WI38 (cell line): ENCODE measurements around the gene CDKN1C.

ENCODE experiments used
- H3K4me3 ChIP-seq: 2 replicates; pipeline ENCODE4 v1.5.1; 2011; ENCODE audit warnings: low read depth, mild to moderate bottlenecking, control low read depth, low read length
- TF ChIP-seq, protein P1 (sequence below): IDR thresholded peaks from 2 replicates; pipeline ENCODE4 v1.5.1; 2012; ENCODE audit warnings: low read depth, mild to moderate bottlenecking, control low read depth, low read length

Gene CDKN1C

DNA sequence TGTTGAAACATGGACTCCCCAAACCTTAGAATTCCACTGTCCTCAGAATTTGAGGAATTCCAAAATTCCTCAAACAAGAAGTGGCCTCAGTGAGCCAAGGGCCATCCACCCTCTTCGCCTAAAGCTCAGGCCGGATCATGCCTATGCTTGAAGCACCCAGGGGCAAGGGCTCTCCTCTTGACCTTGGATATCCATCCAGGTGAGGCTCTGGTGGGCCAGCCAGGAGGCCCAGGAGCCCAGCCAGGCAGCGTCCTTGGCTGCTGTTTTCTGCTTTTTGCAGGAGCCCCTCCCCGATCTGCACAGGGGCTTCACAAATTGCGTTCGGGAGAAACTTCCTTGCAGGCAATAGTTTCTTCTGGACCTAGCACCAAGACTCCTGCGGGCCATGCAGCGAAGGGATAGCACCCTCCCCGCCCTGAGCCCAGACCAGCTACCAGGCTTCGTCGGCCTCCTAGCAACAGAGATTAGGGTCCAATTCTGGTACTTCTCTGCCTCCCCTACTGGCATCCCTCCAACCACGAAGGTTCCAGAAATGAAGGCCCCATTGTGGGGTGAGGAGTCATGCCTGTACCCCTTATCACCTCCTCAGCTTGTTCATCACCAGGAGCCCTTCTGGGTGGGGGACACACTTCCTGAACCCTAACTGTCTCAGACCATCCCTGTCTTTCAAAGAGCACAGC lies 41.7 kb upstream of the CDKN1C start:
- peak overlapping the region; percentile 86 for H3K4me3 ChIP-seq
- TF ChIP-seq, protein P1, sequence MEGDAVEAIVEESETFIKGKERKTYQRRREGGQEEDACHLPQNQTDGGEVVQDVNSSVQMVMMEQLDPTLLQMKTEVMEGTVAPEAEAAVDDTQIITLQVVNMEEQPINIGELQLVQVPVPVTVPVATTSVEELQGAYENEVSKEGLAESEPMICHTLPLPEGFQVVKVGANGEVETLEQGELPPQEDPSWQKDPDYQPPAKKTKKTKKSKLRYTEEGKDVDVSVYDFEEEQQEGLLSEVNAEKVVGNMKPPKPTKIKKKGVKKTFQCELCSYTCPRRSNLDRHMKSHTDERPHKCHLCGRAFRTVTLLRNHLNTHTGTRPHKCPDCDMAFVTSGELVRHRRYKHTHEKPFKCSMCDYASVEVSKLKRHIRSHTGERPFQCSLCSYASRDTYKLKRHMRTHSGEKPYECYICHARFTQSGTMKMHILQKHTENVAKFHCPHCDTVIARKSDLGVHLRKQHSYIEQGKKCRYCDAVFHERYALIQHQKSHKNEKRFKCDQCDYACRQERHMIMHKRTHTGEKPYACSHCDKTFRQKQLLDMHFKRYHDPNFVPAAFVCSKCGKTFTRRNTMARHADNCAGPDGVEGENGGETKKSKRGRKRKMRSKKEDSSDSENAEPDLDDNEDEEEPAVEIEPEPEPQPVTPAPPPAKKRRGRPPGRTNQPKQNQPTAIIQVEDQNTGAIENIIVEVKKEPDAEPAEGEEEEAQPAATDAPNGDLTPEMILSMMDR, result no peak

- H3K4me3 ChIP-seq, result no peak overlapping the region
- TF ChIP-seq, protein P1, result no peak
Observed at GRCh38 chr11:2926611-2927051, 41.1 kb upstream of the CDKN1C start.

DNA sequence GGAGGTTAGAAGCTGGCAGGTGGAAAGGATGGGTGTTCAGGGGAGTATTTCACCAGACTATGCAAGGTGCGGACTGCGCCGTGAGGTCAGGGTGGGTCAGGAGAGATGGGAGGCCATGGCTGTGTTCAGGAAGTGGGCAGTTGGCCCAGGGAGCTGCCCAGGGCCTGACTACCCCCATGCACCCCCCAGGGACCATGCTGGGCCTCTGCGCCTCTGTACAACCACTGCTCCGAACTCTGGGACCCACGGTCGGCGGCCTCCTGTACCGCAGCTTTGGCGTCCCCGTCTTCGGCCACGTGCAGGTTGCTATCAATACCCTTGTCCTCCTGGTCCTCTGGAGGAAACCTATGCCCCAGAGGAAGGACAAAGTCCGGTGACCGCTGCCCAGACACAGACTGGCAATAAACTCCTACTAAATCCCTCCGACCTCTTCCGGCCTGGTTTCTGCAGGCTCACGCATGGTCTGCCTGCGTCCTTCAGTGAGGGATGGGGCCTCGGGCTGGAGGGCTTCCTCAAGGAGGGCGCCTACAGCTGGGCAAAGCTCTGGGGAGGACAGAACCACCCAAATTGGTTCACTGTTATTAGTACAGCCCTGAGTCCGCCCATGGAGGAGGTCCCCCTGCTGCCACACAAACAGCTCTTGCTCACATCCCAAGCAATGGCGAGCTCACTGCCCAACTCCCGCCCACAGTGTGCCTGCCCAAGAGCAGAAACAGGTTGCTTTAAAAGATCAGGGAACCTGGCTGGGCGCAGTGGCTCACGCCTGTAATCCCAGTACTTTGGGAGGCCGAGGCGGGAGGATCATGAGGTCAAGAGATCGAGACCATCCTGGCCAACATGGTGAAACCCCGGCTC lies 39.5 kb upstream of the CDKN1C start:
- H3K4me3 ChIP-seq, result no peak overlapping the region
- TF ChIP-seq, protein P1, result no peak

DNA sequence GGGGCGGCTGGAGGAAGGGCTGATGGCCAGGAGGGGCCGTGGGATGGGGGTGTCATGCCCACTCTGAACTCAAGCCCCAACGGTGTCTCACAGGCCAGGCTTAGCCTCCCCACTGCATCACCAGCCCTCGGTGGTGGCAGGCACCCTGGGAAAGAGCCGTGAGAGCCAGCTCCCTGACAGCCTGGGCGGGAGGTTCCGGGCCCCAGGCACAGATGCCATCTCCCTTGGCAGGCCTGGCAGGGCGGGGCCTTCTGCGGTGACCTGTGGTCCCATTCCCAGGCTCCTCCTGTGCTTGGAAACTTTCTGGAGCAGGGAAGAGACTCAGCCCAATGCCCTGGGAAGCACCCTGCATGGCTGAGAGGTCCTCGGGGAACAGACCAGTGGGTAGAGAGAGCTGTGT lies 38.8 kb upstream of the CDKN1C start:
- TF ChIP-seq, protein P1, result no peak
- no peak overlapping the region for H3K4me3 ChIP-seq

DNA sequence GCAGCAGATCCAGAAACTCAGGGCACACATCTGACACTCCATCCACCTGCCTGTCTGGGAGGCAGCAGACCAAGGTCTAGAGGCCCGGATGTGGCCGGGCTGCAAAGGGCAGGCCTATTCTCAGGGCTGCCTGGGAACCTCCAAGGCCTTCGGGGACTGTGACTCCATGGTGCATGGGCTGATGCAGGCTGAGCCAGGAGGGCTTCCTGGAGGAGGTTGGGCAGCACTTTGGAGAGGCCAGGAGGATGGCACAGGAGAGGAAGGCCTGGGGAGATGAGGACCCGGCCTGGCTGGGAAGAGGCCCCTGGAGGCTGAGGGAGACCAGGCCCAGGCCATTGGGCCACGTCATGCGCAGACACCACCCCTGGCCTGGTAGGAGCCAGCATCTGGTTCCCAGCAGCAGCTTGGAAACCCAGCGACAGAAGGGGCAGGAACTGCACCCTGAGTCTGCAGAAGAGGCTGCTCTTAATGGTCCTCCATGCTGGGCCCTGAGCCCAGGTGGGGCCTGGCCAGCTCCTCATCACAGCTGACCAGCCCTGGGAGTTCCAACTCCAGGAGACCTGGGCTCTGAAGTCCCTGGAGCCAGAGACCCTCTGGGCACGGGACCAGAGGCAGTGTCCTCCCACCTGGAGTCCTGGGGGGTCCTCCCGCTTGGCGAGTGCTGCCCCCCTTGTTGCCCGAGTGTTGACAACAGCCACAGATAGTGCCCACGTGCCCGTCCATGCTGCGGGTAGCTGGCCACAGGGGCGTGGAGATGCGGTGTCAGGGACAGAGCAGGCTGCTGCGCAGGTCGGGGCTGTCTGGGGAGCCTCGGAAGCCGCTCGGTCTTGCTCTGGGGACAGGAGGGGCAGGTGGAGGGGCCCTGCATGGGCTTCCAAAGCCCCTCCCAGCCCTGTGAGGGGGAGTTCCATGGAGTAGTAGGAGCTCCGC lies 38.1 kb upstream of the CDKN1C start:
- TF ChIP-seq, protein P1, result no peak
- H3K4me3 ChIP-seq, result no peak overlapping the region

DNA sequence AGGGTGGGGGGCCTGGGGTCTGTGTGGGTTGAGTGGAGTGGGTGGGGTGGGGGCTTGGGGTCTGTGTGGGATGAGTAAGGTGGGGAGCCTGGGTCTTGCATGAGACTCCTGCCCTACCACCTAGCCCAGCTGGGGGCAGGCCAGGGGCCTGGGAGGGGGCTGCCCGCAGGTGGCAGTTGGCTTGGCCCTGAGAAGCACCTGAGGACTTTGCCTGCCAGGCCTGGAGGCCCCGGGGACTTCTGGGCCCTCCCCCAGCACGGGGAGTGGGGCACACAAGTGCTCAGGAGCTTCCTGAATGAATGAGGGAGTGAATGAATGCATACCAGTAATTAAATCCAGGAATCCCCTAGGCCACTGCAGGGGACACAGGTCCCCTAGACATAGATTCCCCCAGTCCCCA lies 37.1 kb upstream of the CDKN1C start:
- no peak overlapping the region for H3K4me3 ChIP-seq
- TF ChIP-seq, protein P1, result no peak
